Measurements from ENCODE around the gene BORA.

GRCh38 chr13:72728290-72728605 is 525 bp downstream of the BORA start:
- TF ChIP-seq CTCF (IDR thresholded peaks at IDR 0.05), result no peak
- no peak for TF ChIP-seq POLR2A (IDR thresholded peaks at IDR 0.05)
